Neuronal stem cell (in vitro differentiated cells): ENCODE measurements around the gene SMARCA2.
A peak's percentile ranks its signal among the peaks of the same experiment; 100 is the strongest.

Source experiments
- DNase-seq: peaks from one replicate; pipeline ENCODE4 v3.0.0-alpha.2; 2013; ENCODE audit warnings: low spot score
- H2AFZ ChIP-seq: one replicate; pipeline ENCODE4 v1.6.1; 2013; ENCODE audit warnings: mild to moderate bottlenecking, low read length, inconsistent platforms
- H2AK5ac ChIP-seq: 2 replicates; pipeline ENCODE4 v1.6.1; 2013; ENCODE audit warnings: low read depth, mild to moderate bottlenecking, inconsistent platforms, low read length, moderate library complexity, mixed read lengths
- H2BK120ac ChIP-seq: 2 replicates; pipeline ENCODE4 v1.6.1; 2013; ENCODE audit warnings: low read depth, mild to moderate bottlenecking, inconsistent platforms, low read length, moderate library complexity, mixed read lengths
- H2BK12ac ChIP-seq: one replicate; pipeline ENCODE4 v1.6.1; 2013; ENCODE audit warnings: low read length, inconsistent platforms
- H2BK15ac ChIP-seq: 2 replicates; pipeline ENCODE4 v1.6.1; 2013; ENCODE audit warnings: mild to moderate bottlenecking, low read length, inconsistent platforms, mixed read lengths
- H2BK5ac ChIP-seq: one replicate; pipeline ENCODE4 v1.6.1; 2013; ENCODE audit warnings: inconsistent platforms, mild to moderate bottlenecking, low read length, moderate library complexity
- H3K14ac ChIP-seq: one replicate; pipeline ENCODE4 v1.6.1; 2013; ENCODE audit warnings: low read length, inconsistent platforms
- H3K18ac ChIP-seq: 2 replicates; pipeline ENCODE4 v1.6.1; 2013; ENCODE audit warnings: low read length, inconsistent platforms
- H3K23ac ChIP-seq: 2 replicates; pipeline ENCODE4 v1.6.1; 2013; ENCODE audit warnings: low read depth, mild to moderate bottlenecking, mixed read lengths, low read length, inconsistent platforms; ENCODE audit not compliant: poor library complexity
- H3K27ac ChIP-seq: replicated peaks from 3 replicates; pipeline ENCODE4 v1.5.1; 2013; ENCODE audit warnings: low read length, inconsistent platforms
- H3K27me3 ChIP-seq, 3 experiments: 2 replicates each; pipeline ENCODE4 v1.6.1; 2013; ENCODE audit warnings: low read length in 3 of 3, mild to moderate bottlenecking in 2 of 3, inconsistent platforms in 1 of 3, low read depth in 1 of 3, mixed read lengths in 1 of 3, moderate library complexity in 1 of 3; ENCODE audit not compliant: control insufficient read depth in 3 of 3, insufficient read depth in 3 of 3
- H3K36me3 ChIP-seq, 2 donors: replicated peaks in 1 of 2; 2 replicates each; pipeline ENCODE4 v1.6.1; 2013; ENCODE audit warnings: low read length in 2 of 2; ENCODE audit not compliant: control insufficient read depth in 2 of 2, insufficient read depth in 2 of 2
- H3K4ac ChIP-seq: 2 replicates; pipeline ENCODE4 v1.6.1; 2013; ENCODE audit warnings: inconsistent platforms, mild to moderate bottlenecking, low read length, moderate library complexity
- H3K4me1 ChIP-seq, 2 donors: 1 replicate in 1 of 2; 2 replicates in 1 of 2; pipeline ENCODE4 v1.6.1; 2013; ENCODE audit warnings: low read length in 2 of 2, low read depth in 1 of 2; ENCODE audit not compliant: control insufficient read depth in 2 of 2, insufficient read depth in 1 of 2
- H3K4me2 ChIP-seq: one replicate; pipeline ENCODE4 v1.6.1; 2013; ENCODE audit warnings: mild to moderate bottlenecking, low read length, inconsistent platforms; ENCODE audit not compliant: insufficient read depth, poor library complexity, severe bottlenecking
- H3K4me3 ChIP-seq, 2 donors: 2 replicates each; pipeline ENCODE4 v1.5.1; 2013; ENCODE audit warnings: low read length in 2 of 2, mild to moderate bottlenecking in 2 of 2, inconsistent platforms in 1 of 2, moderate library complexity in 1 of 2
- H3K79me1 ChIP-seq: one replicate; pipeline ENCODE4 v1.6.1; 2013; ENCODE audit warnings: low read depth, mild to moderate bottlenecking, inconsistent platforms, low read length, moderate library complexity
- H3K9ac ChIP-seq: one replicate; pipeline ENCODE4 v1.6.1; 2013; ENCODE audit warnings: mild to moderate bottlenecking, low read depth, low read length, inconsistent platforms; ENCODE audit not compliant: poor library complexity
- H3K9me3 ChIP-seq, 2 donors: replicated peaks in 1 of 2; 2 replicates each; pipeline versions ENCODE3 to v1.6.1; 2013; ENCODE audit warnings: low read length in 2 of 2, mild to moderate bottlenecking in 2 of 2, inconsistent platforms in 1 of 2, low read depth in 1 of 2, mixed read lengths in 1 of 2, moderate library complexity in 1 of 2; ENCODE audit not compliant: control insufficient read depth in 2 of 2, insufficient read depth in 1 of 2
- H4K8ac ChIP-seq: one replicate; pipeline ENCODE4 v1.6.1; 2013; ENCODE audit warnings: low read depth, mild to moderate bottlenecking, inconsistent platforms, low read length, moderate library complexity
- H4K91ac ChIP-seq: one replicate; pipeline ENCODE4 v1.6.1; 2013; ENCODE audit warnings: low read length, low read depth, mild to moderate bottlenecking, inconsistent platforms; ENCODE audit not compliant: poor library complexity
- WGBS, 2 donors: extraction: QIAGEN DNeasy Blood & Tissue Kit; methylation state at CpG; one replicate each; pipeline ENCODE4 v1.1.7; 2013; ENCODE audit warnings: missing lambda C conversion rate in 2 of 2, mixed read lengths in 1 of 2; ENCODE audit not compliant: insufficient read length in 2 of 2, insufficient replicate concordance in 1 of 2; ENCODE audit errors: extremely low coverage in 2 of 2; 5-methylcytosine and 5-hydroxymethylcytosine counted together

SMARCA2 gene

DNA sequence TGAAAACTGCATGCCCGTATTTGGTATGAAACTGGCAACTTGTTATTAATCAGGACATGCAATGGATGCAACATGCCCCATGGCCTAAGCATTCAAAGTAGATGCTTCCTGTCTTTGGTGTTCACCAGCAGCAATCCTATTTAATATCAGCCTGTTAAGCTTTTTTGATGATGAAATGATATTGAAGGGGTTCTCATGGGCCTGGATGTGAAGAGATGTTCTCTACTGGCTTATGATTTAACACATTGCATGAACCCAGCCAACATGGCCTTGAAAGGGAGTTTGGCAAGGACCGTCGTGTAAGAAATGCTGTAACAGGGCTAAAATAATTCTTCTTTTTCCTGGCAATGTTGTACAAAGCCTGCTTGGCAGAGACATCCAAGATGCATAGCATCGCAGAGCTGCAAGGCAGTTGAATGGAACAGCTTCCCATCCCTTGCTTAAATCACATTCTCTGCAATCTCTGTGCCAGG, 111.2 kb downstream of the SMARCA2 start:
- H3K4me1 ChIP-seq: peaks cover 0 to 4% of the 10 kb centered on the region in 2 donors
- no peak overlapping the region for H3K4me2 ChIP-seq
- no peak overlapping the region for H3K4ac ChIP-seq
- DNase-seq: no peak
- no CpG with 5 or more reads among the region's 4 CpGs for WGBS, 2 donors
- no peak overlapping the region for H2BK5ac ChIP-seq
- H3K4me3 ChIP-seq: no peak overlapping the region
- H3K27me3 ChIP-seq: no peaks in the 10 kb centered on the region
- H2BK12ac ChIP-seq: no peak overlapping the region
- no peak overlapping the region for H4K91ac ChIP-seq
- no peak overlapping the region for H2BK120ac ChIP-seq
- no peaks in the 10 kb centered on the region for H3K9me3 ChIP-seq
- H3K27ac ChIP-seq: no peak overlapping the region
- H4K8ac ChIP-seq: no peak overlapping the region
- no peak overlapping the region for H2AK5ac ChIP-seq
- H3K79me1 ChIP-seq: no peaks in the 10 kb centered on the region
- no peak overlapping the region for H3K9ac ChIP-seq
- H2BK15ac ChIP-seq: no peak overlapping the region
- H3K18ac ChIP-seq: no peak overlapping the region
- H3K23ac ChIP-seq: no peak overlapping the region
- no peaks in the 10 kb centered on the region for H3K36me3 ChIP-seq
- no peak overlapping the region for H3K14ac ChIP-seq
- peak overlapping the region; percentile 48 for H2AFZ ChIP-seq

- H2BK12ac ChIP-seq: no peak overlapping the region
- no peak overlapping the region for H2BK15ac ChIP-seq
- H3K4me3 ChIP-seq: no peak overlapping the region
- H2BK5ac ChIP-seq: no peak overlapping the region
- no peaks in the 10 kb centered on the region for H3K27me3 ChIP-seq
- no peaks in the 10 kb centered on the region for H3K9me3 ChIP-seq
- no peaks in the 10 kb centered on the region for H3K79me1 ChIP-seq
- no peak overlapping the region for H3K4me2 ChIP-seq
- H3K9ac ChIP-seq: no peak overlapping the region
- DNase-seq: no peak
- H3K14ac ChIP-seq: no peak overlapping the region
- no peaks in the 10 kb centered on the region for H3K36me3 ChIP-seq
- H4K8ac ChIP-seq: no peak overlapping the region
- H3K23ac ChIP-seq: no peak overlapping the region
- peaks cover 0 to 4% of the 10 kb centered on the region in 2 donors for H3K4me1 ChIP-seq
- no peak overlapping the region for H2AFZ ChIP-seq
- H3K4ac ChIP-seq: no peak overlapping the region
- no peak overlapping the region for H3K27ac ChIP-seq
- no peak overlapping the region for H3K18ac ChIP-seq
- H2AK5ac ChIP-seq: no peak overlapping the region
- WGBS, 2 donors: no CpG with 5 or more reads among the region's 1 CpG
- no peak overlapping the region for H4K91ac ChIP-seq
- H2BK120ac ChIP-seq: no peak overlapping the region
These were observed 112.3 kb downstream of the SMARCA2 start for GRCh38 chr9:2127486-2127885.

DNA sequence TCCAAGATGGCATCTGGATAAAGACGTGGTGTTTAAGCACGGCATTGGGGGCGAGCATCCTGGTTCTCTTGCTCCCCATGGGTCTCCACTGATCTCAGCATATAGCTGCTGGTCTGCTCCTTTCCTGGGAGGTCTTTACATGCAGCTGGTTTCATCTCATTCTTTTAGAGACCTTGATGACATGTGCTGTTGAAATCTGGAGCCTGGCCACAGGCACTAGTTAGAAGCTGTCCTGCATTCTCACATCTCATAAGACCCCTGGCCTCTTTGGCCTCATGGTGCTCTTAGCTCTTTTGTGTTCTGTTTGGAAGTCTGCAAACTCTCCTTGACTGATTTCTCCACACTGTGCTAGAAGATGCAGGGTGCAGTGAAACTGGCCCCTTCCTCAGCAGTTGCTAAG, 113.0 kb downstream of the SMARCA2 start:
- H3K9ac ChIP-seq: no peak overlapping the region
- no peak overlapping the region for H3K14ac ChIP-seq
- no peaks in the 10 kb centered on the region for H3K27me3 ChIP-seq
- no peak overlapping the region for H3K18ac ChIP-seq
- H3K9me3 ChIP-seq: no peaks in the 10 kb centered on the region
- H2BK12ac ChIP-seq: no peak overlapping the region
- WGBS, 2 donors: no CpG with 5 or more reads among the region's 3 CpGs
- peak overlapping the region; percentile 73 for H2AFZ ChIP-seq
- no peak overlapping the region for H2BK15ac ChIP-seq
- no peaks in the 10 kb centered on the region for H3K36me3 ChIP-seq
- H3K4me2 ChIP-seq: no peak overlapping the region
- H3K23ac ChIP-seq: no peak overlapping the region
- no peak overlapping the region for H3K4me3 ChIP-seq
- H3K4me1 ChIP-seq: peaks cover 0 to 4% of the 10 kb centered on the region in 2 donors
- H3K4ac ChIP-seq: no peak overlapping the region
- no peak overlapping the region for H2BK5ac ChIP-seq
- H3K27ac ChIP-seq: no peak overlapping the region
- H4K91ac ChIP-seq: no peak overlapping the region
- no peak overlapping the region for H4K8ac ChIP-seq
- no peaks in the 10 kb centered on the region for H3K79me1 ChIP-seq
- no peak overlapping the region for H2BK120ac ChIP-seq
- DNase-seq: no peak
- H2AK5ac ChIP-seq: no peak overlapping the region

DNA sequence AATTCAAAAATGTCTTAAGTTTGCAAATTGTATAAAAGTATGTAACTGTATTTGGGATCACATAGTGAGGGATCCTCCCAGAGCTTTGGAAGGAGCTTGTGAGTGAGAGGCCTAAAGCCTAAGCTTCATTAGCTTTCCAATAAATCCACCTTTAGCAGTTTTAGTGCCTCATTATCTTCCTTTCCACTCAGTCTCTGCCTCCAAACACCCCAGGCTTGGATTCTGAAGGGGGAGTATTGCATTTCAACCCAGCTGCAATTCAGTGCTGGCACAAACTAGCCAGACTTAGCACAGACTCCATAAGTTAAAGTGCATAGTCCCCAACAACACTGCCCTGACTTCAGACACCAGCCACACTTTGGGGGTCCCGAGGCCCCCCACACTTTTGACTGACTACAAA, 113.5 kb downstream of the SMARCA2 start:
- Histone ChIP-seq H3K9me3 (no peaks in the 10 kb centered on the region), H3K4me1 (peaks cover 0 to 4% of the 10 kb centered on the region in 2 donors), H2AFZ (peak overlapping the region; percentile 73), H2BK5ac (no peak overlapping the region), H3K36me3 (no peaks in the 10 kb centered on the region), H4K8ac (no peak overlapping the region), H3K23ac (no peak overlapping the region), H3K27me3 (no peaks in the 10 kb centered on the region), H3K4me3 (no peak overlapping the region), H3K4ac (no peak overlapping the region), H2BK12ac (no peak overlapping the region), H3K9ac (no peak overlapping the region), H2BK120ac (no peak overlapping the region), H2AK5ac (no peak overlapping the region), H3K18ac (no peak overlapping the region), H4K91ac (no peak overlapping the region), H2BK15ac (no peak overlapping the region), H3K79me1 (no peaks in the 10 kb centered on the region), H3K27ac (no peak overlapping the region), H3K14ac (no peak overlapping the region), H3K4me2 (no peak overlapping the region)
- no CpG with 5 or more reads among the region's 1 CpG for WGBS, 2 donors
- DNase-seq: no peak
